Measurements from ENCODE around the gene CFH.
"Not testable (repeated sequence)": the region's sequence is repeated elsewhere in the genome, so short reads cannot be mapped to it uniquely, and the experiment has no call there.

The CFH gene

DNA sequence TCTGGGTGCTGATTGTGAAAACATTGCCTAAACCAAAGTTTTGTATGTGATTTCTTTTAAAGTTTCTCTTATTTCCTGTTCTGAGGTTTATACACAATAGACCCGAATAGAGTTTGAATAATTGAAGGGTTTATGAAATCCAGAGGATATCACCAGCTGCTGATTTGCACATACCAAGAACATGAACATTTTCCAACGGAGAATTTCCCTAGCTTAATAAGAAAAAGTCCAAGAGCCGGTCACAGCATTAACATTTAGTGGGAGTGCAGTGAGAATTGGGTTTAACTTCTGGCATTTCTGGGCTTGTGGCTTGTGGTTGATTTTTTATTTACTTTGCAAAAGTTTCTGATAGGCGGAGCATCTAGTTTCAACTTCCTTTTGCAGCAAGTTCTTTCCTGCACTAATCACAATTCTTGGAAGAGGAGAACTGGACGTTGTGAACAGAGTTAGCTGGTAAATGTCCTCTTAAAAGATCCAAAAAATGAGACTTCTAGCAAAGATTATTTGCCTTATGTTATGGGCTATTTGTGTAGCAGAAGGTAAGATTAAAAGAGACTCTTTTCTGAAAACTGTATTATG lies at the start of gene CFH:
TSS of gene CFH (plus strand) at position 407 of the 579 bp plus-strand sequence. CDS start at position 482, 75 bp downstream.
- H3K4me3 ChIP-seq (ENCODE audit: low read depth, low read length): no peak within 1 kb of the TSS

GRCh38 chr1:196603651-196604050 lies 48.2 kb upstream of the CFH start:
- no peak overlapping the region for H3K4me3 ChIP-seq (ENCODE audit: low read depth, low read length)

GRCh38 chr1:196607981-196608380 lies 43.9 kb upstream of the CFH start:
- peak overlapping the region; percentile 68 for H3K4me3 ChIP-seq (ENCODE audit: low read depth, low read length)

DNA sequence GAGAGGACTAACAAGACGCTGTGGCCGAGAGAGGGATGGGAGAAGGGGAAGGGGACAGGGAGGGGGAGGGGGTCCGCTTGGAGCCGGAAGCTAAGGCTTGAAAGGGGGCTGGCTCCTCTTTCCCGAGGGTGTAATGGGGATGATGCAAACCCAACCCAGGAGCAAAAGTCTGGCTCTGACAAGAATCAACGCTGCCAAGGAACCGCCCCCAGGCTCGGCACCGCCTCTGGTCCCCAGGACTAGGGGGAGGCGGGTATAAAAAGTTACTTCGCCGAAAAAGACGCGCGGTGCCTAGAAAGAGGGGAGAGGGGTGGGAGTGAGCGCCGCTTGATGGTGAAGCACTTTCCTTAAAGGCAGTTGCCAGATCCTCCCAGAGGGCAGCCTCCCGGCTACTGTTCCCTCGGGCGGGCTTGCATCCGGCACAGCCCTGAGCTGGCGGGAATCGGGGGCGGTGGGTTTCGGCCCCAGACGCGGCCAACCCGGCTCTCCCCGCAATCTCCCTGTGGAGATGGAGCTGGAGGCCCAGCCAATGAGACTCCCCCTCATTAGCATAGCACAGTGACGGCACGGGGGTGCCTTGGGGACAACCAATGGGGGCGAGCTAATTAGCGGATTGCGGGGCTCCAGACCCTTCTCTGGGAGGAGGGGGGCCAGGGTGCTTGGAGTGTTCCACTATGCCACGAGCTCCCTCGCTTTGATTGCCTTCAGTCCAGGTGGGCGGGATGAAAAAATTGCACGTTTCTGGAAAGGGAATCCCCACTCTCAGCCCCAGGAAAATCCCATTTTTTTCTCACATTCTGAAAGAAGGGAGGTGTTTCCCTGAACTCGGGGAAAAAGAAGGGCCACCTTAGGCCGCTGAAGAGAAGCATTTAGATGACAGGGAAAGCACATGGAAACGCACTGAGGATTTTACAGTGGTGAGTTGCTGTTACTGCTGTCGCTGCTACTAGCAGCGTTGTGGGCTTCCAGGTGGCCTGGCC lies 43.2 kb upstream of the CFH start, which contains the start of gene KCNT2:
TSS of gene KCNT2 (minus strand) at position 51 of the 980 bp plus-strand sequence. CDS start 131 bp downstream, outside the sequence.
- H3K4me3 ChIP-seq (ENCODE audit: low read depth, low read length): peak within 1 kb of the TSS; percentile 68

- peak overlapping the region; percentile 68 for H3K4me3 ChIP-seq (ENCODE audit: low read depth, low read length)
These were observed 42.5 kb upstream of the CFH start for GRCh38 chr1:196609370-196609737.

DNA sequence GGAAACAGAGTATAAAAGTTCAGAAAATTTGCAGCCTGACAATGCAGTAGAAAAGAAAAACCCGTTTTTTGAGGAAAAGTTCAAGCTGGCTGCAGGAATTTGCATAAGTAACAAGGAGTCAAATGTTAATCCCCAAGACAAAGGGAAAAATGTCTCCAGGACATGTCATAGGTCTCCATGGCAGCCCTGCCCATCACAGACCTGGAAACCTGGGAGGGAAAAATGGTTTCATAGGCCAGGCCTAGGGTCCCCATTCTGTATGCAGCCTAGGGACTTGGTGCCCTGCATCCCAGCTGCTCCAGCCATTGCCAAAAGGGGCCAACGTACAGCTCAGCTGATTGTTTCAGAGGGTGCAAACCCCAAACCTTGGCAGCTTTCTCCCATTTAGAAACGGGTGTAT lies 40.0 kb upstream of the CFH start:
- H3K4me3 ChIP-seq (ENCODE audit: low read depth, low read length): no peak overlapping the region

DNA sequence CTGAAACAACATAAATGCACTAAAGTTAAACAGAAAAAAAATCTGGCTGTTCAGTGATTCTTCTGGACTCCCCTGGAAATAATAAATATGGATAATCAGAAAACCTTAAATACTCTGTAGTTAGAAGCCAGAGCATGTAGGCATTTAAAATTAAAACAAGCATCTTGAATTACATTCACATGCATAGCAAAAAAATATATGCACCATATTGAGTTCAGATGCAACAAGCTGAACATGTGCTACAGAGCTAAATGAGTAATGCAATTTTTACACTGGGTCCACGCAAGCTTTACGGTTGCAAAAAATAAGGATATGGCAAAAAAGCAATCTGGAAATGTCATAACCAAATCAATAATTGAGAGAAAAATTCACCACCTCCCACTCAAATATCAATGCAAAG lies 32.1 kb upstream of the CFH start:
- no peak overlapping the region for H3K4me3 ChIP-seq (ENCODE audit: low read depth, low read length)

- no peak overlapping the region for H3K4me3 ChIP-seq (ENCODE audit: low read depth, low read length)
These were observed 28.8 kb upstream of the CFH start for GRCh38 chr1:196623079-196623478.

DNA sequence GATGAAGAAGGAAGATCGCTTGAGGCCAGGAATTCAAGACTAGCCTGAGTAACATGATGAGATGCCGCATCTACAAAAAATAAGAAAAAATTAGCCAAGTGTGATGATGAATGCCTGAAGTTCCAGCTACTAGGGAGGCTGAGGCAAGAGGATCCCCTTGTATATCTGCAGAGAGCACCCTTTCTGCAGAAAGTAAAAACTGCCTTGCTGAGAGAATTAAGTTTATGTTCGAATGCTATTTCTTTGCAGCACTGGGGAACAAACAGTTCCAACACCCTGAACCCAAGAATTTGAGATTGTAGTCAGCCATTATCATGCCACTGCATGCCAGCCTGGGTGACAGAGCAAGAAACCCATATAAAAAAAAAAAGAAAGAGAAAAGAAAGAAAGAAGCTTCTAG lies 23.0 kb upstream of the CFH start:
- H3K4me3 ChIP-seq (ENCODE audit: low read depth, low read length): no peak overlapping the region

- H3K4me3 ChIP-seq (ENCODE audit: low read depth, low read length): no peak overlapping the region
These were observed 14.2 kb upstream of the CFH start for GRCh38 chr1:196637606-196638005.

GRCh38 chr1:196638466-196638865 lies 13.4 kb upstream of the CFH start:
- H3K4me3 ChIP-seq (ENCODE audit: low read depth, low read length): no peak overlapping the region

- H3K4me3 ChIP-seq (ENCODE audit: low read depth, low read length): not testable (repeated sequence)
These were observed 12.6 kb upstream of the CFH start for GRCh38 chr1:196639291-196639690.

GRCh38 chr1:196640976-196641375 lies 10.9 kb upstream of the CFH start:
- no peak overlapping the region for H3K4me3 ChIP-seq (ENCODE audit: low read depth, low read length)

GRCh38 chr1:196649990-196650389 lies 1.9 kb upstream of the CFH start:
- no peak overlapping the region for H3K4me3 ChIP-seq (ENCODE audit: low read depth, low read length)

DNA sequence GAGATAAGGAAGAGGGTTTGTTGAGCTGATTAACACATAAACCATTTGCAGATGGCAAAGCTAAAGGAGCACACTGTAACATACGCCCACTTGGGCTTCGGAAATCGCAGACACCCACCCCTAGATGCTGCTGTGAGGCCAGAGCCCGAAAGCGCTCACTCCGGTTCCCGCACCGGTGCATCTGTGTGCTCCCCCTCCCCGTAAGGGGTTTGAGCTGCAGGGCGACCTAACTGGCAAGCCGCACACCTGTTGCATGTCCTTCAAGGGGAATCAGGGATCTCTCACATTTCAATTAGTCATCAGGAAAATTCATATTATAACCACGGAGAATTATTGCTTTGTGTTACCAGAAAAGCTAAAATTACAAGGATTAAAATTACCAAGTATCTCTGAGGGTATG lies 1.4 kb upstream of the CFH start:
- no peak overlapping the region for H3K4me3 ChIP-seq (ENCODE audit: low read depth, low read length)

- H3K4me3 ChIP-seq (ENCODE audit: low read depth, low read length): no peak overlapping the region
These were observed 764 bp upstream of the CFH start for GRCh38 chr1:196651079-196651478.

DNA sequence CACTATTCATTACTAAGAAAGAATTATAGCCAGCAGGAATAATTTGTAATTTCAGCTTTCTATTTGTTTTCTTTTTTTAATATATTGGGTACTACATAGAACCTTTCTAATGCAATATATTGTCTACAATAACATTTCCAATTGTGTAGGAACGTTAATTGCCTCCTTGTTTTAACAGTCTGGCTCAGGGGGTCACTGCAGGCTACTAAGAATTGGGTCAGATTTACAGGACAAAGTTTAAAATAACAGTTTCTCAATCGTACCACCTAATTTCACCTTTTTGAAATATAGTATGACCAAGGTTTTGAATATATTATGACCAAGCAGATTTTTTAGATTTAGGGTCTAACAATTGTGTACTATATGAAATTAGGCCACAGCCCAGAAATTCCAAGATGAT lies 2.4 kb downstream of the CFH start:
- no peak overlapping the region for H3K4me3 ChIP-seq (ENCODE audit: low read depth, low read length)

DNA sequence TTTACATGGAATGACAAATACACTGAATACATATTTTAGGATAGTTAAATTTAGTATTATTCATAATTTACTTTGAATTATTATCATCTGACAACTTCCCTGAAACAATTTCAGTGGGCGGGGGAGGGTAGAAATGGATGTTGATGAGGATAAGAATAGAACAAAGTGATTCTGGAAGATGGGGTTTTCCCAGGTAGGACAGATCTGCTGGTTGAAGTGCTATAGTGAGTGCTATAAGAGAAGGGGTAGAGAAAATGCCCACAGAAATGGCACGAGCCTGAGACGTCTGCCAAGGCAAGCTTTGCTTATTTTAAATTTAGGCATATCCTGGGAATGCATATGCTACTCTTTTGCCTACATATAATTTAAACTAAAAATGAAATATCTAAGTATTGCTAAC lies 3.2 kb downstream of the CFH start:
- H3K4me3 ChIP-seq (ENCODE audit: low read depth, low read length): no peak overlapping the region

DNA sequence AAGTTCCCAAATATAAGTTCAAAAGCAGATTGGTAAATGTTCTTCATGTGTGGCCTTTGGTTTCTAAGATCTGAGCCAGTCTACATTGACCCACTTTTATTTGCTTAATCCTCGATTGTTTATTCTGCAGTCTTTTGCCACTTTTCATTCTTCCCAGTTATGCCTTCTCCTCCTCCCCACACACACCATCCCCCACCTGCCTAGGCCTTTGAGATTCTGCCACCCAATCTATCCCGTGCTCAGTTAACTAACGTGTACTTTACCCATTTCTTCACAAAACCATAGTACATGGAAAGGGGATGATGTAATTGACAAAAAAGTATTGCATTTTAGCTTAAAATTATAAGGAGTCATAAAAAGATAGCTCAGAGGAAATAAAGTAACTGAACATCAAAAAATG lies 3.7 kb downstream of the CFH start:
- H3K4me3 ChIP-seq (ENCODE audit: low read depth, low read length): no peak overlapping the region

GRCh38 chr1:196659471-196659870 lies 7.6 kb downstream of the CFH start:
- no peak overlapping the region for H3K4me3 ChIP-seq (ENCODE audit: low read depth, low read length)

DNA sequence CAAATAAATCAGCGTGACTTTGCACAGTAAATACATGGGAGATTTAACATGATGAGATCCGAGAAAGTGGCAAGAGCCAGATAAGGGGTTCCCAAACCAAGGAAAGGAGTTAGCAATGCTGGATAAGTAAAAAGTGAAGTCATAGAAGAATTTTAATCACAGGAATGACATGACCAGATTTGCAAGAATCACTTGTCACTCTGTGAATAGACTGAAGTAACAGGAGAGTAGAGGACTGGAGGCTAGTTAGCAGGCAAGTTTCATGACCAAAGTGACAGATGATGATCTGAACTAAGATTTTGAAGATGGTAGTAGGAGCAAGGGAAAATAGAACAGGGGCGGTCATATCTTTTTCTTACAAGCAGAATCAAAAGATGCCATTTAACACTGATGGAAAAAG lies 8.4 kb downstream of the CFH start:
- no peak overlapping the region for H3K4me3 ChIP-seq (ENCODE audit: low read depth, low read length)

DNA sequence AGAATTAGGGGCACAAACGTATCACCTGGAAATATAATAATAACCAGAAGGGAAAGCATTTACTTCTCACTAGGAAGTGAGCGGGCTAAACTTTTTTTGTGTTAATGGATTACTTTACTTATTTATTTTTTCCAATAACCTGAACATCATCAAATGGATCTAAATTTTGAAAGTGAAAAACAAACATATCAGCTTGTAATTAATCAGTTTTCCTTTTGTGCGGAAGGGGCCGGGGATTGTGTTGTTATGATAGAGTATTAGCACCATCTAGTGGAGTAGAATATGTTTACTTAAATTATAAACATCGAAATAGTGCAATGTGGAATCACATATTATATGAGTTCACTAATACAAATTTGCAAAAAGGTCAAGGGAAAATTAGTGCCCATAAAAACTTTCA lies 9.0 kb downstream of the CFH start:
- H3K4me3 ChIP-seq (ENCODE audit: low read depth, low read length): no peak overlapping the region
